ENCODE data around the gene SPTB.

The SPTB gene

GRCh38 chr14:64850369-64851137, 29.2 kb downstream of the SPTB start:
- ChIA-PET POLR2A (no interaction called here), CTCF (interaction anchor here (0.9 to 1.7 kb wide), 2 partner anchors 9 to 41 kb away, joined by 4 to 6 read pairs; no protein-coding TSS in a partner anchor)
- Histone ChIP-seq H3K36me3 (ENCODE audit: control insufficient read depth in 2 of 2, insufficient read depth in 1 of 2, low read length in 2 of 2) (no peaks in the 10 kb centered on the region), H3K9me3 (ENCODE audit: control insufficient read depth, insufficient read depth, low read depth, low read length) (no peaks in the 10 kb centered on the region), H3K27ac (ENCODE audit: extremely low read depth, low read depth, low read length) (no peak overlapping the region), H3K4me1 (ENCODE audit: control insufficient read depth, insufficient read depth, low read length) (no peaks in the 10 kb centered on the region), H3K4me3 (ENCODE audit: low read depth, low read length) (no peak overlapping the region)
- TF ChIP-seq ZNF112 (tag by site-specific recombination; IDR thresholded peaks at IDR 0.05) (no peak), ZNF426 (tag by site-specific recombination; IDR thresholded peaks at IDR 0.05) (no peak), ZNF704 (tag by site-specific recombination; IDR thresholded peaks at IDR 0.05) (no peak), ZNF354C (tag by site-specific recombination; IDR thresholded peaks at IDR 0.05; ENCODE audit: borderline replicate concordance, low read depth) (no peak), BCL11A (tag by site-specific recombination; IDR thresholded peaks at IDR 0.05; ENCODE audit: low read depth) (no peak), ATF2 (tag by site-specific recombination; IDR thresholded peaks at IDR 0.05; ENCODE audit: low read depth) (no peak), ZBTB20 (tag by site-specific recombination; IDR thresholded peaks at IDR 0.05) (no peak), ZNF114 (tag by site-specific recombination; IDR thresholded peaks at IDR 0.05) (no peak), SP7 (tag by site-specific recombination; IDR thresholded peaks at IDR 0.05) (no peak), ZNF146 (tag by site-specific recombination; IDR thresholded peaks at IDR 0.05) (no peak), BCL6B (tag by site-specific recombination; IDR thresholded peaks at IDR 0.05) (no peak), ZNF140 (tag by site-specific recombination; IDR thresholded peaks at IDR 0.05) (no peak), INSM2 (tag by site-specific recombination; IDR thresholded peaks at IDR 0.05) (no peak)

- H3K36me3 ChIP-seq (ENCODE audit: control insufficient read depth in 2 of 2, insufficient read depth in 1 of 2, low read length in 2 of 2) = no peaks in the 10 kb centered on the region
- CTCF ChIA-PET = no interaction called here
- no peaks in the 10 kb centered on the region for H3K9me3 ChIP-seq (ENCODE audit: control insufficient read depth, insufficient read depth, low read depth, low read length)
- no peak overlapping the region for H3K4me3 ChIP-seq (ENCODE audit: low read depth, low read length)
- H3K27ac ChIP-seq (ENCODE audit: extremely low read depth, low read depth, low read length) = no peak overlapping the region
- H3K4me1 ChIP-seq (ENCODE audit: control insufficient read depth, insufficient read depth, low read length) = no peaks in the 10 kb centered on the region
- POLR2A ChIA-PET = no interaction called here
- no peak for TF ChIP-seq SCRT2 (tag by site-specific recombination; IDR thresholded peaks at IDR 0.05)
- TF ChIP-seq SP2 (tag by site-specific recombination; IDR thresholded peaks at IDR 0.05) = no peak
- no peak for TF ChIP-seq ZNF791 (tag by site-specific recombination; IDR thresholded peaks at IDR 0.05)
- TF ChIP-seq ZNF768 (tag by site-specific recombination; IDR thresholded peaks at IDR 0.05) = no peak
- TF ChIP-seq ZFP69B (tag by site-specific recombination; IDR thresholded peaks at IDR 0.05) = no peak
- no peak for TF ChIP-seq MEIS1 (CRISPR knock-in tag; IDR thresholded peaks at IDR 0.05; ENCODE audit: borderline replicate concordance)
- TF ChIP-seq CTCF (tag by site-specific recombination; IDR thresholded peaks at IDR 0.05) = no peak
- no peak for TF ChIP-seq OSR2 (tag by site-specific recombination; IDR thresholded peaks at IDR 0.05)
- no peak for TF ChIP-seq ZNF37A (tag by site-specific recombination; IDR thresholded peaks at IDR 0.05)
- TF ChIP-seq ZFP3 (tag by site-specific recombination; IDR thresholded peaks at IDR 0.05; ENCODE audit: low read depth) = no peak
- TF ChIP-seq PBX3 (CRISPR knock-in tag; IDR thresholded peaks at IDR 0.05) = no peak
- no peak for TF ChIP-seq ZBTB20 (tag by site-specific recombination; IDR thresholded peaks at IDR 0.05)
- TF ChIP-seq ZNF211 (tag by site-specific recombination; IDR thresholded peaks at IDR 0.05; ENCODE audit: low read depth) = no peak
- no peak for TF ChIP-seq ZNF529 (tag by site-specific recombination; IDR thresholded peaks at IDR 0.05; ENCODE audit: insufficient replicate concordance)
- no peak for TF ChIP-seq ZNF350 (tag by site-specific recombination; IDR thresholded peaks at IDR 0.05)
- no peak for TF ChIP-seq ZBTB7A (tag by site-specific recombination; IDR thresholded peaks at IDR 0.05; ENCODE audit: low read depth)
Observed at GRCh38 chr14:64849940-64850339, 29.8 kb downstream of the SPTB start.

Measured in HEK293 (cell line).